HepG2 (cell line): Measurements from ENCODE around the gene CIROP. TPM values are rescaled to one million over a fixed set of nuclear protein-coding genes. Genes with fewer than 3 reads are reported as not detected.

ENCODE experiments used
- CTCF ChIP-seq: sonication (generic); formaldehyde crosslinking; IDR thresholded peaks from 2 replicates; pipeline ENCODE4 v1.5.0; 2020; ENCODE audit warnings: mild to moderate bottlenecking, missing genetic modification reagents, moderate library complexity
- FOXA1 ChIP-seq, 2 experiments: fragments of 450-650 bp in 1 of 2; sonication (generic) in 1 of 2; formaldehyde crosslinking in 1 of 2; IDR thresholded peaks; 2 replicates each; pipeline versions ENCODE4 v1.4.0 to v1.6.1; 2016 to 2020; ENCODE audit warnings: missing genetic modification reagents in 1 of 2
- FOXC1 ChIP-seq: sonication (generic); formaldehyde crosslinking; IDR thresholded peaks from 2 replicates; pipeline ENCODE4 v1.8.0; 2022; ENCODE audit warnings: mild to moderate bottlenecking, missing genetic modification reagents, borderline replicate concordance
- RBM22 ChIP-seq: fragments of 200-400 bp; formaldehyde crosslinking; optimal IDR thresholded peaks from 2 replicates; pipeline ENCODE3; 2017; ENCODE audit warnings: mild to moderate bottlenecking, low read length, moderate library complexity
- SNRNP70 ChIP-seq: fragments of 200-400 bp; formaldehyde crosslinking; IDR thresholded peaks from 2 replicates; pipeline ENCODE4 v1.6.1; 2017; ENCODE audit warnings: mild to moderate bottlenecking, low read depth, low read length, moderate library complexity
- SOX6 ChIP-seq, 2 experiments: fragments of 450-650 bp in 1 of 2; sonication (generic) in 1 of 2; formaldehyde crosslinking in 1 of 2; IDR thresholded peaks; 2 replicates each; pipeline versions ENCODE4 v1.4.0 to v1.6.1; 2017 to 2020; ENCODE audit warnings: antibody characterized with exemption in 1 of 2, mild to moderate bottlenecking in 1 of 2, missing genetic modification reagents in 1 of 2
- SPEN ChIP-seq: sonication (generic); formaldehyde crosslinking; IDR thresholded peaks from 2 replicates; pipeline ENCODE4 v1.5.1; 2020; ENCODE audit warnings: low read depth, mild to moderate bottlenecking, missing genetic modification reagents
- ZBTB34 ChIP-seq: sonication (generic); formaldehyde crosslinking; IDR thresholded peaks from 2 replicates; pipeline ENCODE4 v1.8.0; 2022; ENCODE audit warnings: mild to moderate bottlenecking, missing genetic modification reagents
- ZHX1 ChIP-seq: sonication (generic); formaldehyde crosslinking; IDR thresholded peaks from 2 replicates; pipeline ENCODE4 v1.8.1; 2022; ENCODE audit warnings: low read depth, mild to moderate bottlenecking, missing genetic modification reagents
- ZNF225 ChIP-seq: sonication (generic); formaldehyde crosslinking; IDR thresholded peaks from 2 replicates; pipeline ENCODE4 v1.4.0; 2020; ENCODE audit warnings: mild to moderate bottlenecking, missing genetic modification reagents
- ZNF234 ChIP-seq: sonication (generic); formaldehyde crosslinking; conservative IDR thresholded peaks from 2 replicates; pipeline ENCODE4 v1.5.1; 2020; ENCODE audit warnings: mild to moderate bottlenecking, missing genetic modification reagents
- ZNF3 ChIP-seq: IDR thresholded peaks from 2 replicates; pipeline ENCODE4 v1.7.0; 2017; ENCODE audit warnings: inconsistent platforms
- ZNF616 ChIP-seq: sonication (generic); formaldehyde crosslinking; IDR thresholded peaks from 2 replicates; pipeline ENCODE4 v1.5.0; 2020; ENCODE audit warnings: low read depth, mild to moderate bottlenecking, missing genetic modification reagents
- ZNF704 ChIP-seq: sonication (generic); formaldehyde crosslinking; IDR thresholded peaks from 2 replicates; pipeline ENCODE4 v1.8.1; 2023; ENCODE audit warnings: mild to moderate bottlenecking, inconsistent platforms, moderate library complexity, missing genetic modification reagents, borderline replicate concordance
- ZNF724P ChIP-seq: sonication (generic); formaldehyde crosslinking; IDR thresholded peaks from 2 replicates; pipeline ENCODE4 v1.8.0; 2022; ENCODE audit warnings: missing genetic modification reagents, borderline replicate concordance
- polyA plus RNA-seq, 8 experiments: library from polyadenylated mRNA; depleted of rRNA in 3 of 8; stranded (reverse) in 7 of 8; unstranded in 1 of 8; fragments of >200 nt; fragmentation: Illumina TruSeq in 4 of 8; extraction: Trizol in 4 of 8; gene quantifications; 2 replicates each; pipeline versions ENCODE4 v1.2.1 to v1.2.3, GENCODE V29; 2011 to 2016; ENCODE audit warnings: low read depth in 4 of 8, missing spikeins in 1 of 8, mixed read lengths in 1 of 8; ENCODE audit not compliant: insufficient read depth in 1 of 8
- total RNA-seq, 5 experiments: library from RNA; depleted of rRNA; stranded (reverse); fragments of >200 nt; fragmentation: Illumina TruSeq; extraction: Trizol; gene quantifications; 2 replicates each; pipeline ENCODE4 v1.2.3, GENCODE V29; 2016; ENCODE audit warnings: low read depth in 1 of 5
- TF ChIP-seq, protein P1 (sequence below): sonication (generic); formaldehyde crosslinking; IDR thresholded peaks from 2 replicates; pipeline ENCODE4 v1.5.1; 2020; ENCODE audit warnings: mild to moderate bottlenecking, missing genetic modification reagents, moderate library complexity

CIROP gene
- total and polyA plus RNA-seq, 2 of the 13 experiments (the other 11 are each of a cell fraction or from before 2014, with no cell fraction given): 0.07 TPM; not detected in 1

DNA sequence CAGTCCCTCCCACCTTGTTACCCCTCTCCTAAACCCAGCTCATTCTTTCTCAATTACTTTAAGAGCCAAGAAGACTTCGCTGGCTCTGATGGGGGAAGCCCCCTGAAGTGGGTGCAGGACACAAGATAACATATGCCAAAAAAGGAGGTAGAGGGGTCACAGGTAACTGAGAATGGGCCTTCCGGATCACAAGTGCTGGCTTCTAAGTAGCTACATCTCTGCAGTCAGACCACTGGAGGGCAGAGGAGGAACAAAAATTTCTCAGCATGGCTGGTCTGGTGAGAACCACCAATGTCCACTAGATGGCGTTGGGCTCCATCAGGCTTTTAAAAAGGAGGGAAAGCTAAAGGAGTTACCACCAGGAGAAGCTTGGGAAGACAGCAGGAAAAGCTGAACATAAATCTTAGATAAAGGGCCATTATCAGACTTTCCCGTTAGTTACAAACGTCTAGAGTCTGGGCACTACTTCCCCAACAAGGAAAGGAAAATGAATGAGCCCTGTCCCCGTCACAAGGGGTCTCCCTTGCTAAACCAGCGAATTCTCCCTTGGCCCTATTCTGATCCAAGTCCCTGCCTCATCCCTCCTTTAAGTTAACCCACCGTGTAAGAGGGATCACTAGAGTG lies 35.9 kb downstream of the CIROP start (continued):
- TF ChIP-seq ZHX1 (CRISPR knock-in tag): 0 out of 2 replicates have a peak, but pooled peaks have one; percentile 57
- TF ChIP-seq ZNF225: no peak; the same call in 1 of the 2 replicates
- no peak for TF ChIP-seq ZNF704 (CRISPR knock-in tag)
- no peak for TF ChIP-seq SNRNP70
- peak; percentile 28; the same call in 1 of the 2 replicates for TF ChIP-seq FOXC1 (CRISPR knock-in tag)
- TF ChIP-seq ZNF724P: peak; percentile 66; the same call in 1 of the 2 replicates
- no peak for TF ChIP-seq ZNF3 (CRISPR knock-in tag)
- TF ChIP-seq RBM22: peak; percentile 90
- peak; percentile 45; the same call in 1 of the 2 replicates for TF ChIP-seq SPEN
- no peak for TF ChIP-seq ZNF234 (CRISPR knock-in tag)
- no peak for TF ChIP-seq FOXA1 (IDR thresholded peaks at IDR 0.05)
- no peak for TF ChIP-seq FOXA1 (CRISPR knock-in tag; IDR thresholded peaks at IDR 0.05)
- no peak for TF ChIP-seq ZNF616 (CRISPR knock-in tag)
- peak; percentile 36; the same call in 1 of the 2 replicates for TF ChIP-seq ZBTB34 (CRISPR knock-in tag)
- TF ChIP-seq, protein P1, sequence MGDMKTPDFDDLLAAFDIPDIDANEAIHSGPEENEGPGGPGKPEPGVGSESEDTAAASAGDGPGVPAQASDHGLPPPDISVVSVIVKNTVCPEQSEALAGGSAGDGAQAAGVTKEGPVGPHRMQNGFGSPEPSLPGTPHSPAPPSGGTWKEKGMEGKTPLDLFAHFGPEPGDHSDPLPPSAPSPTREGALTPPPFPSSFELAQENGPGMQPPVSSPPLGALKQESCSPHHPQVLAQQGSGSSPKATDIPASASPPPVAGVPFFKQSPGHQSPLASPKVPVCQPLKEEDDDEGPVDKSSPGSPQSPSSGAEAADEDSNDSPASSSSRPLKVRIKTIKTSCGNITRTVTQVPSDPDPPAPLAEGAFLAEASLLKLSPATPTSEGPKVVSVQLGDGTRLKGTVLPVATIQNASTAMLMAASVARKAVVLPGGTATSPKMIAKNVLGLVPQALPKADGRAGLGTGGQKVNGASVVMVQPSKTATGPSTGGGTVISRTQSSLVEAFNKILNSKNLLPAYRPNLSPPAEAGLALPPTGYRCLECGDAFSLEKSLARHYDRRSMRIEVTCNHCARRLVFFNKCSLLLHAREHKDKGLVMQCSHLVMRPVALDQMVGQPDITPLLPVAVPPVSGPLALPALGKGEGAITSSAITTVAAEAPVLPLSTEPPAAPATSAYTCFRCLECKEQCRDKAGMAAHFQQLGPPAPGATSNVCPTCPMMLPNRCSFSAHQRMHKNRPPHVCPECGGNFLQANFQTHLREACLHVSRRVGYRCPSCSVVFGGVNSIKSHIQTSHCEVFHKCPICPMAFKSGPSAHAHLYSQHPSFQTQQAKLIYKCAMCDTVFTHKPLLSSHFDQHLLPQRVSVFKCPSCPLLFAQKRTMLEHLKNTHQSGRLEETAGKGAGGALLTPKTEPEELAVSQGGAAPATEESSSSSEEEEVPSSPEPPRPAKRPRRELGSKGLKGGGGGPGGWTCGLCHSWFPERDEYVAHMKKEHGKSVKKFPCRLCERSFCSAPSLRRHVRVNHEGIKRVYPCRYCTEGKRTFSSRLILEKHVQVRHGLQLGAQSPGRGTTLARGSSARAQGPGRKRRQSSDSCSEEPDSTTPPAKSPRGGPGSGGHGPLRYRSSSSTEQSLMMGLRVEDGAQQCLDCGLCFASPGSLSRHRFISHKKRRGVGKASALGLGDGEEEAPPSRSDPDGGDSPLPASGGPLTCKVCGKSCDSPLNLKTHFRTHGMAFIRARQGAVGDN (CRISPR knock-in tag): no peak
- TF ChIP-seq CTCF (CRISPR knock-in tag): peak; percentile 99
- TF ChIP-seq SOX6 (IDR thresholded peaks at IDR 0.05): no peak
- TF ChIP-seq SOX6 (CRISPR knock-in tag; IDR thresholded peaks at IDR 0.05): peak; percentile 23; the same call in 1 of the 2 replicates
